ENCODE measurements around the gene KCNQ1.

DNA sequence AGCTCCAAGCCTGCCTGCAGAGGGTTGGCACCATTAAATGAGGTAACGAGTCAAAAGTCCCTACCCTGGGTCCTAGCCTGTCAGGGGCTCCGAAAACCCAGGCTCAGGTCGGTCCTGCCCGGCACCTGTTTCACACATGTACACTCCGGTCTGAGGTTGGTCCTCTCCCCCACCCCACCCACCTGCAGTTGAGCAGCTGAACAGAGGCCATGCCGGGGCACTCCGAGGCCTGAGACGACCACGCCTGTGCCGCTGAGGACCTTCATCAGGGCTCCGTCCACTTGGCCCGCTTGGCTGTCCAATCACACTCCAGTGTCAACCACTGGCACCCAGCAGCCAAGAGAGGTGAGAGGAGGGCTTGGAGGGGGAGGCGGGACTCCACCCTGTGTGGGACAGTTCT lies 42.7 kb upstream of the KCNQ1 start:
- TF ChIP-seq, protein P1, sequence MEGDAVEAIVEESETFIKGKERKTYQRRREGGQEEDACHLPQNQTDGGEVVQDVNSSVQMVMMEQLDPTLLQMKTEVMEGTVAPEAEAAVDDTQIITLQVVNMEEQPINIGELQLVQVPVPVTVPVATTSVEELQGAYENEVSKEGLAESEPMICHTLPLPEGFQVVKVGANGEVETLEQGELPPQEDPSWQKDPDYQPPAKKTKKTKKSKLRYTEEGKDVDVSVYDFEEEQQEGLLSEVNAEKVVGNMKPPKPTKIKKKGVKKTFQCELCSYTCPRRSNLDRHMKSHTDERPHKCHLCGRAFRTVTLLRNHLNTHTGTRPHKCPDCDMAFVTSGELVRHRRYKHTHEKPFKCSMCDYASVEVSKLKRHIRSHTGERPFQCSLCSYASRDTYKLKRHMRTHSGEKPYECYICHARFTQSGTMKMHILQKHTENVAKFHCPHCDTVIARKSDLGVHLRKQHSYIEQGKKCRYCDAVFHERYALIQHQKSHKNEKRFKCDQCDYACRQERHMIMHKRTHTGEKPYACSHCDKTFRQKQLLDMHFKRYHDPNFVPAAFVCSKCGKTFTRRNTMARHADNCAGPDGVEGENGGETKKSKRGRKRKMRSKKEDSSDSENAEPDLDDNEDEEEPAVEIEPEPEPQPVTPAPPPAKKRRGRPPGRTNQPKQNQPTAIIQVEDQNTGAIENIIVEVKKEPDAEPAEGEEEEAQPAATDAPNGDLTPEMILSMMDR (IDR thresholded peaks at IDR 0.05; ENCODE audit: poor library complexity, severe bottlenecking) = no peak
- TF ChIP-seq MXI1 (conservative IDR thresholded peaks at IDR 0.05; ENCODE audit: poor library complexity, severe bottlenecking) = no peak
- no peak for TF ChIP-seq EZH2 (IDR thresholded peaks at IDR 0.05; ENCODE audit: borderline replicate concordance, insufficient read depth, low read length, poor library complexity, severe bottlenecking)
- TF ChIP-seq, protein P2, sequence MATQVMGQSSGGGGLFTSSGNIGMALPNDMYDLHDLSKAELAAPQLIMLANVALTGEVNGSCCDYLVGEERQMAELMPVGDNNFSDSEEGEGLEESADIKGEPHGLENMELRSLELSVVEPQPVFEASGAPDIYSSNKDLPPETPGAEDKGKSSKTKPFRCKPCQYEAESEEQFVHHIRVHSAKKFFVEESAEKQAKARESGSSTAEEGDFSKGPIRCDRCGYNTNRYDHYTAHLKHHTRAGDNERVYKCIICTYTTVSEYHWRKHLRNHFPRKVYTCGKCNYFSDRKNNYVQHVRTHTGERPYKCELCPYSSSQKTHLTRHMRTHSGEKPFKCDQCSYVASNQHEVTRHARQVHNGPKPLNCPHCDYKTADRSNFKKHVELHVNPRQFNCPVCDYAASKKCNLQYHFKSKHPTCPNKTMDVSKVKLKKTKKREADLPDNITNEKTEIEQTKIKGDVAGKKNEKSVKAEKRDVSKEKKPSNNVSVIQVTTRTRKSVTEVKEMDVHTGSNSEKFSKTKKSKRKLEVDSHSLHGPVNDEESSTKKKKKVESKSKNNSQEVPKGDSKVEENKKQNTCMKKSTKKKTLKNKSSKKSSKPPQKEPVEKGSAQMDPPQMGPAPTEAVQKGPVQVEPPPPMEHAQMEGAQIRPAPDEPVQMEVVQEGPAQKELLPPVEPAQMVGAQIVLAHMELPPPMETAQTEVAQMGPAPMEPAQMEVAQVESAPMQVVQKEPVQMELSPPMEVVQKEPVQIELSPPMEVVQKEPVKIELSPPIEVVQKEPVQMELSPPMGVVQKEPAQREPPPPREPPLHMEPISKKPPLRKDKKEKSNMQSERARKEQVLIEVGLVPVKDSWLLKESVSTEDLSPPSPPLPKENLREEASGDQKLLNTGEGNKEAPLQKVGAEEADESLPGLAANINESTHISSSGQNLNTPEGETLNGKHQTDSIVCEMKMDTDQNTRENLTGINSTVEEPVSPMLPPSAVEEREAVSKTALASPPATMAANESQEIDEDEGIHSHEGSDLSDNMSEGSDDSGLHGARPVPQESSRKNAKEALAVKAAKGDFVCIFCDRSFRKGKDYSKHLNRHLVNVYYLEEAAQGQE (IDR thresholded peaks at IDR 0.05; ENCODE audit: borderline replicate concordance) = no peak
- TF ChIP-seq EP300 (conservative IDR thresholded peaks at IDR 0.05; ENCODE audit: poor library complexity, severe bottlenecking) = no peak
- TF ChIP-seq TAF1 (IDR thresholded peaks at IDR 0.05; ENCODE audit: low read depth) = no peak

All from neural cell (in vitro differentiated cells).